ENCODE data around the gene ZNF408.

ZNF408 gene

DNA sequence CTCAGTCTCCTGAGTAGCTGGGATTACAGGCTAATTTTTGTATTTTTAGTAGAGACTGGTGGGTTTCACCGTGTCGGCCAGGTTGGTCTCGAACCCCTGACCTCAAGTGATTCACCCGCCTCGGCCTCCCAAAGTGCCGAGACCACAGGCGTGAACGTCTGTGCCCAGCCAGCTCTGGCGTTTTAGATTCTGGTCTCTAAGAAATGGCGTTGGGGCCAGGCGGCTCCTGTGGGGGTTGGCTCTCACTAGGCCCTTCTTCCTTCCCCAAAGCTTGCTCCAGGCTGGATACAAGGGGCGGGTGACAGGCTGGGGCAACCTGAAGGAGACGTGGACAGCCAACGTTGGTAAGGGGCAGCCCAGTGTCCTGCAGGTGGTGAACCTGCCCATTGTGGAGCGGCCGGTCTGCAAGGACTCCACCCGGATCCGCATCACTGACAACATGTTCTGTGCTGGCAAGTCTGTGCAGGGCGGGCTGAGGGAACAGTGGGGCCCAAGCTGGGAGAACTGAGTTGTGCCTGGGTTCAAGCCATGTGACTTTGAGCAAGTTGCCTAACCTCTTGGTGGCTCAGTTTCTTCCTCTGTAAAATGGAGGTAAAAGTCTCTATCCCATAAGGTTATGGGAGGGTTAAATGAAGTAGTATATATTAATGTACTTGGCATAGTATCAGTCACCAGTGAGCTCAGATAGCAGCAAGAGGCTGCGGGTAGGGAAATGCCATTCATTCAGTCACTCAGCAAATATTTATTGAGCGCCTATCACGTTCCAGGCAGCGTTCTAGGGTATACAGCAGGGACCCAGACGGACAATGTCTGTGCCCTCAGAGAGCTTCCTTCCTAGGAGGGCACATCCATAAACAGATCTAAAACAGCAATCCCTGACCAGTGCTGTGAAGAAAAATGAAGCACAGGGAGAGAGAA, 28.5 kb downstream of the ZNF408 start:
- DNase-seq, result no peak

DNA sequence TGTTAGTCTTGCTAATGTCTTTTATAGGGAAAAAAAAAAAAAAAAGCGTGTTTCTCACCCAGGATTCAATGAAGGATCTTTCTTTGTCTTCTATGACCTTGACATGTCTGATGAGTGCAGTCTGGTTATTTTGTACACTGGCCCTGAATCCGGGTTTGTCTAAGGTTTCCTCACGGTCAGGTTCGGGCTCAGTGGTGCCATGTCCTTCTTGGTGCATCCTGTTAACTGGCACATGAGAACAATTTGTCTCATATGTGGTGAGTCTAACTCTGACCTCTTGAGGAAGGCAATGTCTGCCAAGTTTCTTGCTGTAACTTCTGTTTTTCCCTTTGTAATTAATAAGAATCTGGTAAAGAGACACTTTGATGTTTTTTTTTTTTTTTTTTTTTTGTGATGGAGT, 30.7 kb downstream of the ZNF408 start:
- no peak for DNase-seq

DNA sequence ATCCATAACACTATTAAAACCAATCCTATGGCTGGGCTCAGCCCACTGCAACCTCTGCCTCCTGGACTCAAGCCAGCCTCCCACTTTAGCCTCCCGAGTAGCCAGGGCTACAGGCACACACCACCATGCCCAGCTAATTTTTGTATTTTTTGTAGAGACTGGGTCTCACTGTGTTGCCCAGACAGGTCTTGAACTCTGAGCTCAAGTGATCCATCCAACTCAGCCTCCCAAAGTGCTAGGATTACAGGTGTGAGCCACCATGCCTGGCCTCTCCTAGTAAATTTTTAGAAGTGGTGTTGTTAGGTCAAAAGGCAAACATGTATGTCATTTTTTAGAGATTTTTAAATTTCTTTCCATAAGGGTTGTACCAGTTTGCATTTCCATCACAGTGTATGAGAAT, 32.4 kb downstream of the ZNF408 start:
- no peak for DNase-seq

DNA sequence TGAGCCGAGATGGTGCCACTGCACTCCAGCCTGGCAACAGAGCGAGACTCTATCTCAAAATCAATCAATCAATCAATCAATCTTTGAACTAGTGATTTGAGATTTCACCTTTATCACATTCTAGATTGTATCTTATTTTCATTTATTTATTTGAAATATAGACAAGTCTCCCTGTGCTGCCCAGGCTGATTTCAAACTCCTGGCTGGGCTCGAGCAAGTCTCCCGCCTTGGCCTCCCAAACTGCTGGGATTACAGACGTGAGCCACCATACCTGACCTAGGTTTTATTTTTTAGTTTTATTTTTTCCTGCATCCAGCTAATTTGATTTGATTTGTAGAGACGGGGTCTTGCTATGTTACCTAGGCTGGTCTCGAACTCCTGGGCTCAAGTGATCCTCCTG, 35.3 kb downstream of the ZNF408 start:
- DNase-seq, result no peak

DNA sequence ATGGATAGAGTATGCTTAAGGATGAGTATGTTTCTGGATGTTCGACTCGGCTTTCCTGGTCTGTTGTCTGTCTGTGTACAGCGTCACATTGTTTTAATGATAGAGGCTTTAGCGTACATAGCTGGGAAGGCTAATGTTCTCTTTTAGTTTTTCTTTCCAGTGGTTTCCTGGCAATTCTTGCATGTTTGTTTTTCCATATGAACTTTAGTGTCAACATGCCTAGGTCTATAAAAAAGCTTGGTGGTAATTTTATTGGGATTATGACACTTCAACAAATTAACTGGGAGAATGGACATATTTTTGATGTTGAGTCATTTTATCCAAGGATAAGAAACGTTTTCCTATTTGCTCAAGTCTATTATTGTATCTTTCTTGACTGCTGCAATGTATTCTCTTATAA, 35.8 kb downstream of the ZNF408 start:
- DNase-seq, result no peak

DNA sequence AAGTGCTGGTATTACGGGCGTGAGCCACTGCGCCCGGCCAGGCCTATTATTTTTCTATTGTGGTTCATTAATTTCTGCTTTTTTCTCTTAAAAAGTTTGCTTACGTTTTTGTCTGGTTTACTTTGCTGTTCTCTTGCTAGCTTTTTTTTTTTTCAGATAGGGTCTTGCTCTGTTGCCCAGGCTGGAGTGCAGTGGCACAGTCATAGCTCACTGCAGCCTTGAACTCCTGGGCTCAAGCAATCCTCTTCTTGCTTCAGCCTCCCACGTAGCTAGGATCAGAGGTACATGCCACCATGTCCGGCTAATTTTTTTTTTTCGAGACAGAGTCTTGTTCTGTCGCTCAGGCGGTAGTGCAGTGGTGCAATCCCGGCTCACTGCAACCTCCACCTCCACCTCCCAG, 36.9 kb downstream of the ZNF408 start:
- no peak for DNase-seq

DNA sequence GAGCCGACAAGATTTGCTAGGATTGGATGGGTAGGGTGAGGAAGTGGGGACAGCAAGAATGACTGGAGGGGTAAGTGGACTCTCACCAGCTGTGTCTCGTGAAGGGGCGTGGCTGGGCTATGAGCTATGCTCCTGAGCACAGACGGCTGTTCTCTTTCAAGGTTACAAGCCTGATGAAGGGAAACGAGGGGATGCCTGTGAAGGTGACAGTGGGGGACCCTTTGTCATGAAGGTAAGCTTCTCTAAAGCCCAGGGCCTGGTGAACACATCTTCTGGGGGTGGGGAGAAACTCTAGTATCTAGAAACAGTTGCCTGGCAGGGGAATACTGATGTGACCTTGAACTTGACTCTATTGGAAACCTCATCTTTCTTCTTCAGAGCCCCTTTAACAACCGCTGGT, 38.1 kb downstream of the ZNF408 start:
- no peak for DNase-seq

DNA sequence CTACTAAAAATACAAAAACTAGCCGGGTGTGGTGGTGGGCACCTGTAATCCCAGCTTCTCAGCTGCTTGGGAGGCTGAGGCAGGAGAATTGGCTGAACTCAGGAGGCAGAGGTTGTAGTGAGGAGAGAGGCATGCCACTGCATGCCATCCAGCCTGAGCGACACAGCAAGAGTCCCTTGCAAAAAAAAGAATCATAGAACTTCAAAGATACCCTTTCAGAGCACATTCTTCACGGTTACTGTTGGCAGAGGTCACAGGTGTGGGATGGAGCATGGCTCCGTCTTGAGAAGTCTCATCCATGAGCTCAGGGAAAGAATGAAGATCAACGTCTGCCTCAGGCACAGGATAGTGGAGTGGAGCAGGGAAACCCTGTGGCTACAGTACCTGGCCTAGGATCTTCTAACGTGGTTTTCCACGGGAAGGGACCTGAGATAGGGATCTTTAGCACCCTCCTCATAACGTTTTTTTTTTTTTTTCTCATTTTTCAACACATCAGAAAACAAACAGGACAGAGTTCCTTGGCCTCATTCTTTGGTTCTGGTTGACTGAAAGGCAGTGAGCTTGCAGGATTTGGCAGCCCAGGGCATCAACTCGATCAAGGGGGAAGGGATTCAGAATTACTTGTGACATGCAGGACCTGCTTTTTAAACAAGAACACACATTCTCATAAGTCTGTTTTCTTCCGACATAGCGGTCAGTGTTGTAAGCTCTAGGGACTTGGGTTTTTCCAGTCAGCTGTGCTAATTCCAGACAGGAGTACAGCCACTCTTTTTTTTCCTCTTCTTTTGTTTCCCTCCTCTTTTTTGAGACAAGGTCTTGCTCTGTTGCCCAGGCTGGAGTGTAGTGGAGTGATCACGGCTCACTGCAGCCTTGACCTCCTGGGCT, 41.0 kb downstream of the ZNF408 start:
- no peak for DNase-seq

DNA sequence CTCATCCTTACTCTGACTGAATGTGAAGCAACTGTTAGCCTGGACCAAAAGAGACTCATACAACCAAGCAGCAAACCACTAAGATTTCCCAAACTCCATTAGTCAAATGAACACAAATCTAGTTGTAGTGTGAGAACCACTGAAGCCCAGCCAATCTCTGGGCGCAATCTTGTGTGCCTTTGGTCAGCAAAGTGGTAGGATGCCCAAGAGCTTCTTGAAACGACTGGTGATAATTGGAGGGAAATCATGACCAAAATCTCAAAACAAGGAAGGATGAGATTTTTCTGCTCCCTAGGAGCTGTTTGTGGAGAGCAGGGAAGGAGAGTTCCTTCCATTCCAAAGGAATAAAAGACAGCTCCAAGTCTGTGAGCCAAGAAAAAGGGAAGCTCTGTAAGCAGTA, 42.2 kb downstream of the ZNF408 start:
- DNase-seq, result no peak

DNA sequence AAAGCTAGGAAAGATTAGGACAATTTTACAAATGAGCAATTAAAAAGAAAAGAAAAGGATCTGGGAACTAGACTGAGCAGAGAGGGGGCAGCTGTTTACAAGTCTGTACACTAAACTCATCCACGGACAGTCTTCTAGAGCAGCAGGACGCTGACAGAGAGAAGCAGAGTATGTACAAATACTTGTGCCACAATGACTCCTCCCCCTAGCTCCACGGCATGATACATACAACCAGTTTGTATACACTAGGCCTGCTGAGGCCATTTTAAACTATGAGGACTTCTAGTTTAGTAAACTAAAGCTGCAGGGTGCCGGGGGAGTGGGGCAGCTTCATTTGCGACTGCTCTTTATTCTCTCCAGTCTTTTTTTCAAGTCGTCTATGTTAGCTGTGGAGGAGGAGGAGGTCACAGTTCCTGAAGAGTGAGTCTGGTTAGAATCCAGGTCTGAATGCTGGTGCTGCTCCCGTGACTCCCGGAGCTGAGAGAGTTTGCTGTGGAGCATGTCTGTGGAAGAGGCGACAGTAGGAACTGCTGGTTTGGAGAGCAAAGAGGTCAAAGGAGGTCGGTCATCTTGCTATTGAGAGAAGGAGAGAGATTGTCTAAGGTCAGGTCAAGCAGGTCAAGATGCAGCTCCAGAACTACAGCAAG, 43.0 kb downstream of the ZNF408 start:
- no peak for DNase-seq

DNA sequence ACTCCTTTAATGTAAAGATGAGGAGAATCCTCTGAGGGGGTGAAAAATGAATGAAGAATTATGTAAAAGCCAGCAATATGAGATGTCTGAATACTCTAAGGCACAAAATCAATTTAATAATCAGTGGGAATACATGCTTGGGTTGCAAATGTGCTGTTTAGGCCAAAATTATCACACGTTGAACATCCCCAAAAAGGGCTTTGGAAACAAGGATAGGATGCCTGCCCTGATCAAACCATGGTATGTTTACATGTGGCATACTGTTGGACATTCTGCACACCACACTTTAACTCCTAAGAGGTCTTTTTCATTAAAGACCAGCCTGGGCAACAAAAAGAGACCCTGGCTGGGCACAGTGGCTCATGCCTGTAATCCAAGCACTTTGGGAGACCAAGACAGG, 44.5 kb downstream of the ZNF408 start:
- DNase-seq, result no peak

DNA sequence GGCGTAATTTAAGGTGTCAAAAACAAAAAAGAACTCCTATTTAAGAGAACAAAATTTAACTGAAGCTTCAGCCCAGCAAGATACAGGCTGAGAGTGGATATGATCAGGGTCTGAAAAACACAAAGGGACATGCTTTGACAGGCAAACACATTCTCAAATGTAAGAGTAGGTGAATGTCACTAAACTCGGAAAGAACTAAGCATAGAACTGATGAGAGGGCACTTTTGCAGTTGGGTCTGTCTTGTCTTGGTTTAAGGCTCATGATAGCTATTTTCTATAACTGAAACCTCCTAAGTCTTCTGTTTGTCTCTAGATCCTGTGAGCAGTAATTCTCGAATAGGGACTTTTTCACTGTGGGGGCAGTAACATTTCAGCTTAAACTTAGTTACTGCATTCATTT, 45.2 kb downstream of the ZNF408 start:
- no peak for DNase-seq

DNA sequence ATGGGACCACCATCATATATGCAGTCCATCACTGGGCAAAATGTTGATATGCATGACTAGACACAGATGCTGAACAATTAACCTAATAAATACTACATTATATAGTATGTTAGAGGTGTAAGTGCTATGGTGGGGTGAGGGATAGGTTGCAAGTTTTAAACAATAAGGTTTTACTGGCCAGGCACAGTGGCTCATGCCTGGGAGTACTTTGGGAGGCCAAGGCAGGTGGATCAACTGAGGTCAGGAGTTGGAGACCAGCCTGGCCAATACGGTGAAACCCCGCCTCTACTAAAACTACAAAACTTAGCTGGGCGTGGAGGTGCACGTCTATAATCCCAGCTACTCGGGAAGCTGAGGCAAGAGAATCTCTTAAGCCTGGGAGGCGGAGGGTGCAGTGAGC, 46.3 kb downstream of the ZNF408 start:
- no peak for DNase-seq

Data from NCI-H1694 (cell line).